A549 treated with CORT108297 at 1 μM for 4 hours (cell line): ENCODE results near the gene FERMT2. TPM values are rescaled to one million over a fixed set of nuclear protein-coding genes. Genes with fewer than 3 reads are reported as not detected.

ENCODE experiments used
- total RNA-seq: library from RNA; stranded (reverse); fragments of 200-300 nt; extraction: Qiagen RNA extraction; gene quantifications from 5 replicates; pipeline ENCODE4 v1.2.3, GENCODE V29; 2022

FERMT2 gene
- total RNA-seq: 31.0 to 50.3 TPM (median 39.8 TPM) in 5 replicates

DNA sequence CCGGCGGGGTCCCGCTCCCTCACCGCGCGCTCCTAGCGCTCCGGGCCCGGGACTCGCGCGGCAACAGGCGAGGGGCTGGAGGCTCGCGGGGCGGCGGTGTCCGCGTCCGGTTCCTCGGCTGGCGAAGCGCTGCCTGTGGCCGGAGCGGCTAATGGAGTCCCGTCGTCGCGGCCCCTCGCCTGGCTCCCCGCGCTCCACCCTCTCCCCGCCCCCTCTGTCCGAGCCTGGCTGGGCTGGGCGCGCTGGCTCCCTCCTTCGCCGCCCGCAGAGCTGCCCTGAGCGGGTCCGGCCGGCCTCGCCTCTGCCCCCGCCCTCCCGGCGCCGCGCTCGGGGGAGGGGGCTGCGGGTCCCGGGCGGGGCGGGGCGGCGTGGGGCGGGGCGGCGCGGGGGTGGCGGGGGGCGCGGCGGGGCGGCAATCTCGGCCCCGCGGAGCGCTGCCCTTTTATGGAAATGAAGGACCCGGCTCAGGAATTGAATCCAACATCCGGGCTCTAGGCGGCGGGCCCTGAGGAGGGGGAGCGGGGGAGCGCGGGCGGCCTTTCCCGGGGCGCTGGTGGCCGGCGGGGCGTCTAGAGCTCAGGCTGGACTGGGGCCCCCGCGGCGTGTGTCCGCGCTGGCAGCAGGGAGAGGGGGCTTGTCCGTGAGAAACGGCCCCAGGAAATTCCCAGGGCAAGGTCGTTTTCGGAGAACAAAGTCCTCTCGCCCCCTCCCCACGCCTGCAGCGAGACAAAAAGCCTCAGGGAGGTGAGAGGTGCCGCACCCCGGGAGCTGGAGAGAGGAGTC lies at the start of gene FERMT2:
FERMT2 (minus strand) TSS at position 153 of the 783 bp plus-strand sequence. CDS start 482 bp downstream, outside the sequence.

Other genes starting within 250 kb of the FERMT2 start
- gene PSMC6, start 243.8 kb downstream of the FERMT2 start, total RNA-seq: 79.0 to 123 TPM (median 84.1 TPM) in 5 replicates
- 4.8 to 6.0 TPM (median 5.6 TPM) in 5 replicates for gene STYX, start 220.9 kb downstream of the FERMT2 start, total RNA-seq
- 41.5 to 47.2 TPM (median 45.3 TPM) in 5 replicates for gene GNPNAT1, start 159.4 kb downstream of the FERMT2 start, total RNA-seq
- gene DDHD1, start 202.3 kb upstream of the FERMT2 start, total RNA-seq: 5.4 to 7.8 TPM (median 7.0 TPM) in 5 replicates